ENCODE results near the gene WDR3. TPM values are rescaled to one million over a fixed set of nuclear protein-coding genes. Genes with fewer than 3 reads are reported as not detected.
A peak's percentile ranks its signal among the peaks of the same experiment; 100 is the strongest.

WDR3 gene
- total RNA-seq, 4 donors from 2014 or later: 12.9 to 29.2 (median 24.0) TPM

DNA sequence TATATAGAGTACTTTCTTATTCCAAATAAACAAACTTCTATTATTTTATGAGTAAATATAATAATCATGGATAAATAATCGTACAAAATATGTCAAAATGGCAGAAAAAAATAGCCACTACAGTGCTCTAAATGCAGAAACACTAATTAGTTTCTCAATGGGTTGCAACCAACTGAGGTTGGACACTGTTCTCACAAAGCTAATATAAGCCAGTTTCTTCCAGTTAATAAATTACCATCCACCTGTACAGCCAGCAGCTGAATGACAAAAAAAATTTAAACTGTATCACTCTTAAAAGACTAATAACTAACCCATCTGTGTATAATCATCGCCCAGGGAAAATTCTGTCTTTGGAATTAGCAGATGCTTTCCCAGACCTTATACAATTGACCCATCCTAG, 37.0 kb upstream of the WDR3 start:
- TF ChIP-seq, protein P1, sequence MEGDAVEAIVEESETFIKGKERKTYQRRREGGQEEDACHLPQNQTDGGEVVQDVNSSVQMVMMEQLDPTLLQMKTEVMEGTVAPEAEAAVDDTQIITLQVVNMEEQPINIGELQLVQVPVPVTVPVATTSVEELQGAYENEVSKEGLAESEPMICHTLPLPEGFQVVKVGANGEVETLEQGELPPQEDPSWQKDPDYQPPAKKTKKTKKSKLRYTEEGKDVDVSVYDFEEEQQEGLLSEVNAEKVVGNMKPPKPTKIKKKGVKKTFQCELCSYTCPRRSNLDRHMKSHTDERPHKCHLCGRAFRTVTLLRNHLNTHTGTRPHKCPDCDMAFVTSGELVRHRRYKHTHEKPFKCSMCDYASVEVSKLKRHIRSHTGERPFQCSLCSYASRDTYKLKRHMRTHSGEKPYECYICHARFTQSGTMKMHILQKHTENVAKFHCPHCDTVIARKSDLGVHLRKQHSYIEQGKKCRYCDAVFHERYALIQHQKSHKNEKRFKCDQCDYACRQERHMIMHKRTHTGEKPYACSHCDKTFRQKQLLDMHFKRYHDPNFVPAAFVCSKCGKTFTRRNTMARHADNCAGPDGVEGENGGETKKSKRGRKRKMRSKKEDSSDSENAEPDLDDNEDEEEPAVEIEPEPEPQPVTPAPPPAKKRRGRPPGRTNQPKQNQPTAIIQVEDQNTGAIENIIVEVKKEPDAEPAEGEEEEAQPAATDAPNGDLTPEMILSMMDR (IDR thresholded peaks at IDR 0.05 in 4 of 5, conservative IDR thresholded peaks at IDR 0.05 in 1 of 5): no peak
- TF ChIP-seq POLR2A (IDR thresholded peaks at IDR 0.05): no peak
- Histone ChIP-seq H3K4me3 (no peak overlapping the region), H3K4me1 (peaks cover 0 to 9% of the 10 kb centered on the region in 2 donors), H3K27ac (no peak overlapping the region), H3K9me3 (no peaks in the 10 kb centered on the region), H3K27me3 (no peaks in the 10 kb centered on the region), H3K36me3 (peaks cover 0 to 14% of the 10 kb centered on the region in 2 donors)
- intact Hi-C loops (cut with DNase I; ENCODE audit: low total_unique reads) (loop anchor here (10.0 kb wide), 1 partner anchor 358 kb away; no protein-coding TSS in a partner anchor), in situ Hi-C loops (cut with MboI; ENCODE audit: low sequenced_read_pairs in 4 of 4) (loop anchor here in 2 of 4 donors (25.0 kb wide), 2 partner anchors 355 to 380 kb away; no protein-coding TSS in a partner anchor)
- no peak for ATAC-seq
- no peak for DNase-seq

DNA sequence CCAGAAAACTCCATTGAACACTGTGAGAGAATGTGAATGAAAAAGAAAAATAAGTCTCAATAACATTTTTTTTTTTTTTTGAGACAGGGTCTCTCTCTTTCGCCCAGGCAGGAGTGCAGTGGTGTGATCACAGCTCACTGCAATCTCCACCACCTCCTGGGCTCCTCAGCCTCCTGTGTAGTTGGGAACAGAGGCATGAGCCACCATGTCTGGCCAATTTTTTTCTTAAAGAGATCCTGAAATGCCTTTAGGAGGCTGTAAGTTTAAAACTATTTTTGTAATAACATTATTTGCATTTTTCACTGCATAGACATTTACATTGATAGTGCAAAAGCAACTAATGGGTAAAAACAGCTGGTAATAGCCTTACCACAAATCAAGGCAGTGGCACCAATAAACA, 35.5 kb upstream of the WDR3 start:
- no peak for ATAC-seq
- Histone ChIP-seq H3K27me3 (no peaks in the 10 kb centered on the region), H3K36me3 (peaks cover 0 to 29% of the 10 kb centered on the region in 2 donors), H3K9me3 (no peaks in the 10 kb centered on the region), H3K4me1 (peaks cover 0 to 9% of the 10 kb centered on the region in 2 donors), H3K4me3 (no peak overlapping the region), H3K27ac (no peak overlapping the region)
- in situ Hi-C loops (cut with MboI; ENCODE audit: low sequenced_read_pairs in 4 of 4): loop anchor here in 2 of 4 donors (25.0 kb wide), 2 partner anchors 357 to 382 kb away; no protein-coding TSS in a partner anchor
- TF ChIP-seq, protein P1 (IDR thresholded peaks at IDR 0.05 in 4 of 5, conservative IDR thresholded peaks at IDR 0.05 in 1 of 5): no peak
- TF ChIP-seq POLR2A (IDR thresholded peaks at IDR 0.05): no peak
- intact Hi-C loops (cut with DNase I; ENCODE audit: low total_unique reads): loop anchor here (2.0 to 10.0 kb wide), 2 partner anchors 135 to 359 kb away; no protein-coding TSS in a partner anchor
- DNase-seq: no peak

DNA sequence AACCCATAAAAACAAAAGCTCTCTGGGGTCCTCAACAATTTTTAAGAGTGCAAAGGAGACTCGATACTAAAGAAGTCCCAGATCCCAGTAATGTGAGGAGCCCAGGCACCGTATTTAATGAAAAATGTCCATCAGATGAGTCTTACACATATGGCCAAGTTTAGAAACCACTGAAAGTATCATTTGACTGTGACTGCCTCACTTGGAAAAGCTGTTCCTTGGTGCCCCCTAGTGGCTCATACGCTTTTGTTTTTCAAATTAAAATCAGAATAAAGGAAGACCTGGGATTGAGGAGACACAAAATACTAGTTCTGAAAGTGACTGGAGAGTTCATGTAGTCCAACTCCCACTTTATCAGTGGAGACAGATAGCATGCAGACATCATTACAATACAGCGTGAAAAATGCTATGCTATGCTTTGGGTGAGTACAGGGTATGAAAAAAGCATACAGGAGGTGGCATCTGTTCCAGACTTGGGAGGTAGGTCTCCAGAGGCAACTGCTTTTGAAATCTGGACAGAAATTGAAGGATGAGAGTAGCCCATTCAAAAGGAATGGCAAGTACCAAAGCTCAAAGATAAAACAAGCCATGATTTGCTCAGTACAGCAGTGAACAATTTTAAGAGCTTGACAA, 33.9 kb upstream of the WDR3 start:
- H3K9me3 ChIP-seq: no peaks in the 10 kb centered on the region
- H3K27me3 ChIP-seq: no peaks in the 10 kb centered on the region
- peaks cover 0 to 36% of the 10 kb centered on the region in 2 donors for H3K36me3 ChIP-seq
- intact Hi-C loops (cut with DNase I; ENCODE audit: low total_unique reads): loop anchor here (2.0 to 10.0 kb wide), 4 partner anchors 73 to 383 kb away; no protein-coding TSS in a partner anchor
- H3K27ac ChIP-seq: peak overlapping the region; percentile 12 to 56 (median 46)
- in situ Hi-C loops (cut with MboI; ENCODE audit: low sequenced_read_pairs in 4 of 4): loop anchor here in 2 of 4 donors (25.0 kb wide), 2 partner anchors 358 to 383 kb away; no protein-coding TSS in a partner anchor
- peak; percentile 90 to 96 for ATAC-seq
- DNase-seq: peak; percentile 46 to 48
- H3K4me3 ChIP-seq: no peak overlapping the region
- TF ChIP-seq, protein P1 (IDR thresholded peaks at IDR 0.05 in 4 of 5, conservative IDR thresholded peaks at IDR 0.05 in 1 of 5): peak; percentile 40 to 76 (median 64)
- TF ChIP-seq POLR2A (IDR thresholded peaks at IDR 0.05): no peak
- peaks cover 0 to 9% of the 10 kb centered on the region in 2 donors for H3K4me1 ChIP-seq

DNA sequence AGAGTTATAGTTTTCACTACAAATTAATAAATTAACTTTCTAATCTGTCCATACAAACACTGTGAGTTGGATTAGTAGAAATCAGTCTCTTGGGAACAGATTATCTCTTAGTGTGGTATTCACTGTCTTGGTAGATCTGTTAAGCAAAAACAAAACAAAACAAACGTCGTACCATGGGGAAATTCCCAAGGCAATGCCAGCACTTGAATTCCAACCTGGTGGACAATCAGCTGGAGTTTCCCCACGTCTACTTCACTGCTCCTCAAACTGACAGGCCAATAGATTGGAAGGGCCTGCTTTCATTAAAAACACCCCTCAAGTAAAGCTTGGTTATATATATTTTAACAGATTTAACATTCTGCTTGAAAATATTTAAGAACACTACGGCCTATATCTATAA, 32.0 kb upstream of the WDR3 start:
- no peak overlapping the region for H3K27ac ChIP-seq
- no peak overlapping the region for H3K4me3 ChIP-seq
- TF ChIP-seq, protein P1 (IDR thresholded peaks at IDR 0.05 in 4 of 5, conservative IDR thresholded peaks at IDR 0.05 in 1 of 5): no peak
- no peak for TF ChIP-seq POLR2A (IDR thresholded peaks at IDR 0.05)
- no peaks in the 10 kb centered on the region for H3K27me3 ChIP-seq
- DNase-seq: no peak
- H3K36me3 ChIP-seq: peaks cover 0 to 51% of the 10 kb centered on the region in 2 donors
- H3K9me3 ChIP-seq: no peaks in the 10 kb centered on the region
- H3K4me1 ChIP-seq: peaks cover 0 to 9% of the 10 kb centered on the region in 2 donors
- ATAC-seq: no peak
- in situ Hi-C loops (cut with MboI; ENCODE audit: low sequenced_read_pairs in 4 of 4) (loop anchor here in 2 of 4 donors (25.0 kb wide), 2 partner anchors 360 to 385 kb away; no protein-coding TSS in a partner anchor), intact Hi-C loops (cut with DNase I; ENCODE audit: low total_unique reads) (loop anchor here (5.0 to 10.0 kb wide), 3 partner anchors 75 to 385 kb away; no protein-coding TSS in a partner anchor)

Data from gastrocnemius medialis (tissue), 4 donors.